SK-N-SH (cell line): ENCODE results near the gene SRRT. TPM values are rescaled to one million over a fixed set of nuclear protein-coding genes. Genes with fewer than 3 reads are reported as not detected.

Source experiments
- CTCF ChIA-PET: fragments of 300-600, 350-600 bp; formaldehyde crosslinking; extraction: SDS; loops from one replicate; lab custom pipeline; 2021; lab: Yijun Ruan, JAX
- POLR2A ChIA-PET: fragments of 350-600 bp; sonication (Branson Sonifier 250); formaldehyde crosslinking; extraction: SDS; loops from one replicate; lab custom pipeline; 2020; ENCODE audit warnings: antibody characterized with exemption, inconsistent platforms; lab: Yijun Ruan, JAX
- DNase-seq: peaks from one replicate; pipeline ENCODE4 v3.0.0; 2012
- H2AFZ ChIP-seq: fragments of 200-600 bp; sonication (generic); 2 replicates; pipeline ENCODE4 v1.8.1; 2016; ENCODE audit warnings: antibody characterized with exemption, mild to moderate bottlenecking, low read depth
- H3F3A ChIP-seq: fragments of 200-600 bp; sonication (generic); replicated peaks from 2 replicates; pipeline ENCODE3; 2016; ENCODE audit warnings: antibody characterized with exemption, mild to moderate bottlenecking; ENCODE audit not compliant: insufficient read depth
- H3K27ac ChIP-seq, 2 experiments: fragments of 200-500 bp in 1 of 2; fragments of 200-600 bp in 1 of 2; sonication (Bioruptor generic) in 1 of 2; sonication (generic), shearing (Covaris generic) in 1 of 2; 2 replicates each; pipeline versions ENCODE4 v1.5.1 to v1.6.1; 2014 to 2016; ENCODE audit warnings: low read depth in 2 of 2, inconsistent platforms in 1 of 2, low read length in 1 of 2, mild to moderate bottlenecking in 1 of 2, mixed read lengths in 1 of 2
- H3K27me3 ChIP-seq: fragments of 200-600 bp; sonication (generic), shearing (Covaris generic); 2 replicates; pipeline ENCODE4 v1.6.1; 2016; ENCODE audit warnings: mixed run types; ENCODE audit not compliant: insufficient read depth
- H3K36me3 ChIP-seq, 2 experiments: fragments of 200-500 bp in 1 of 2; fragments of 200-600 bp in 1 of 2; sonication (Bioruptor generic) in 1 of 2; sonication (generic) in 1 of 2; replicated peaks in 1 of 2; 2 replicates each; pipeline versions ENCODE3 to v1.5.1; 2014 to 2016; ENCODE audit warnings: low read length in 1 of 2, mild to moderate bottlenecking in 1 of 2; ENCODE audit not compliant: insufficient read depth in 2 of 2, control insufficient read depth in 1 of 2
- H3K4me1 ChIP-seq, 2 experiments: fragments of 200-500 bp in 1 of 2; fragments of 200-600 bp in 1 of 2; sonication (Bioruptor generic) in 1 of 2; sonication (generic), shearing (Covaris generic) in 1 of 2; 2 replicates each; pipeline versions ENCODE4 v1.5.1 to v1.6.1; 2014 to 2016; ENCODE audit warnings: low read depth in 1 of 2, low read length in 1 of 2, mixed run types in 1 of 2; ENCODE audit not compliant: insufficient read depth in 2 of 2, control insufficient read depth in 1 of 2
- H3K4me2 ChIP-seq: fragments of 200-600 bp; sonication (generic), shearing (Covaris generic); 2 replicates; pipeline ENCODE4 v1.6.1; 2017; ENCODE audit warnings: mixed run types
- H3K4me3 ChIP-seq, 2 experiments: fragments of 200-500 bp in 1 of 2; fragments of 200-600 bp in 1 of 2; sonication (Bioruptor generic) in 1 of 2; sonication (generic), shearing (Covaris generic) in 1 of 2; 2 replicates each; pipeline versions ENCODE4 v1.5.1 to v1.8.1; 2014 to 2016; ENCODE audit warnings: low read depth in 2 of 2, inconsistent platforms in 1 of 2, low read length in 1 of 2, mild to moderate bottlenecking in 1 of 2, mixed read lengths in 1 of 2, moderate library complexity in 1 of 2
- H3K79me2 ChIP-seq: fragments of 200-600 bp; sonication (generic); 2 replicates; pipeline ENCODE4 v1.8.1; 2017; ENCODE audit warnings: mild to moderate bottlenecking; ENCODE audit not compliant: insufficient read depth
- H3K9ac ChIP-seq: fragments of 200-600 bp; sonication (generic); 2 replicates; pipeline ENCODE4 v1.6.1; 2017; ENCODE audit warnings: mixed run types
- H3K9me2 ChIP-seq: fragments of 200-600 bp; sonication (generic); 2 replicates; pipeline ENCODE4 v1.6.1; 2017; ENCODE audit warnings: mixed run types
- H3K9me3 ChIP-seq: fragments of 200-600 bp; sonication (generic); 2 replicates; pipeline ENCODE4 v1.6.1; 2017; ENCODE audit warnings: mixed run types, mild to moderate bottlenecking, moderate library complexity
- H4K20me1 ChIP-seq: fragments of 200-600 bp; sonication (generic); 2 replicates; pipeline ENCODE4 v1.6.1; 2017; ENCODE audit warnings: mild to moderate bottlenecking, mixed run types; ENCODE audit not compliant: insufficient read depth
- CTCF ChIP-seq: fragments of 200-600 bp; sonication (generic); IDR thresholded peaks from 2 replicates; pipeline ENCODE4 v1.6.1; 2017; ENCODE audit warnings: antibody characterized with exemption, mild to moderate bottlenecking, moderate library complexity
- EP300 ChIP-seq, 2 experiments: IDR thresholded peaks; 2 replicates each; pipeline versions ENCODE4 v1.4.0 to v1.6.1; 2012; ENCODE audit warnings: borderline replicate concordance in 1 of 2, low read depth in 1 of 2, low read length in 1 of 2
- IRF3 ChIP-seq: fragments of 150-350 bp; IDR thresholded peaks from 2 replicates; pipeline ENCODE4 v1.6.1; 2016; ENCODE audit warnings: mild to moderate bottlenecking, low read depth, low read length
- JUND ChIP-seq: IDR thresholded peaks from 2 replicates; pipeline ENCODE4 v1.4.0; 2012
- MEF2A ChIP-seq: IDR thresholded peaks from 2 replicates; pipeline ENCODE4 v1.4.0; 2012; ENCODE audit warnings: low read depth, borderline replicate concordance
- NRF1 ChIP-seq: IDR thresholded peaks from 2 replicates; pipeline ENCODE4 v1.6.1; 2012; ENCODE audit warnings: low read depth, mild to moderate bottlenecking, low read length
- PBX3 ChIP-seq: IDR thresholded peaks from 2 replicates; pipeline ENCODE4; 2012
- RXRA ChIP-seq: IDR thresholded peaks from 2 replicates; pipeline ENCODE4 v1.4.0; 2012; ENCODE audit warnings: low read depth, mild to moderate bottlenecking, borderline replicate concordance
- TEAD4 ChIP-seq: IDR thresholded peaks from 2 replicates; pipeline ENCODE4 v1.4.0; 2012; ENCODE audit warnings: mild to moderate bottlenecking, borderline replicate concordance; ENCODE audit not compliant: insufficient read depth
- ZBTB33 ChIP-seq: IDR thresholded peaks from 2 replicates; pipeline ENCODE4 v1.4.0; 2012; ENCODE audit warnings: low read depth, borderline replicate concordance
- WGBS: methylation state at CpG from one replicate; pipeline ENCODE4 v1.1.6; 2017; ENCODE audit warnings: low lambda C conversion rate; 5-methylcytosine and 5-hydroxymethylcytosine counted together
- polyA plus RNA-seq, 3 experiments: library from polyadenylated mRNA; depleted of rRNA; stranded (reverse); fragments of >200 nt; gene quantifications; 2 replicates each; pipeline ENCODE4 v1.2.3, GENCODE V29; 2012
- TF ChIP-seq, protein P1 (sequence below): IDR thresholded peaks from 2 replicates; pipeline ENCODE4 v1.6.1; 2012; ENCODE audit warnings: mild to moderate bottlenecking, low read depth, low read length, moderate library complexity

The SRRT gene
- polyA plus RNA-seq, 1 of the 3 experiments (the other 2 are of a cell fraction): 92.7 TPM

DNA sequence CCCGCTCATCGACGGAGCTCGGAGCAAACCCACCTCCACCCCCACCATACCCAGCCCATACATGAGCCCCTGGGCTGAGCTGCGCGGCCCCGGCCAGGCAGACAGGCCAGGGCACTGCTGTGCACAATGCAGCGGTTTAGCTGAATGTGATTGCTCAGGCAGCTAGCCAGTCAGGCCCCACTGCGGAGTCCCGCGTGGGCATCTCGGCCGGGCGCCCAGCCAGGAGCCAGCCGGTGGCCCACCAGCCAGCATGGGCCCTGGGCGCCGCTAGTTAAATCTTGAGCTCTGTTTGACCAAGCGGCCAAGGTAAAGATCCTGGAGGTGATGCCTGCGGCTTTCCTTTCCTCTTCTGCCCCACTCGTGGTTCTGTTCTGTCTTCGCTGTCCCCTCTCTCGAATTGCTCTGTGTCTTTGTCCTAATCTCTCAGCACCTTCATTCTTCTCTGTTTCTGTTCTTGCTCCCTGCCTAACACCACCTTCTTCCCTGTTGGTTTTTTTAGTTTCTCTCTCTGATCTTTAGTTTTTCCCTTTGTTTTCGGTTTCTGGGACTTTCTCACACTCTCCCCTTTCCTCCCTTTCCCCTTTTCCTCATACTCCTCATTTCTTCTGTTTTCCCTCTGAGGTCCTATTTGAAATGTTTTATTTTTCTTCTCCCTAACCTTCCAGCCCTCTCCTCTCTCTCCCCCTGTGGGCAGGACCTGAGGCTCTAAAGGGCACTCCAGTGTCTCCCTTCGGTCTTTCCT lies 8.1 kb downstream of the SRRT start:
- H3K79me2 ChIP-seq: peaks cover 78% of the 10 kb centered on the region
- no peak overlapping the region for H3K27ac ChIP-seq
- POLR2A ChIA-PET: no interaction called here
- H4K20me1 ChIP-seq: peaks cover 45% of the 10 kb centered on the region
- no peaks in the 10 kb centered on the region for H3K9me2 ChIP-seq
- WGBS: 97% methylated on average over 24 of the region's 24 CpGs
- no peaks in the 10 kb centered on the region for H3K9me3 ChIP-seq
- peaks cover 14 to 16% of the 10 kb centered on the region in 2 experiments; a peak in 2 of 4 replicates for H3K4me1 ChIP-seq
- CTCF ChIA-PET: interaction anchor here (3.3 kb wide), 1 partner anchor 12 kb away, joined by 18 read pairs; the partner anchor contains the start of gene ACHE
- no peak overlapping the region for H2AFZ ChIP-seq
- H3K27me3 ChIP-seq: no peaks in the 10 kb centered on the region
- TF ChIP-seq PBX3 (no peak), CTCF (no peak)
- no peak overlapping the region for H3K4me3 ChIP-seq
- peaks cover 38% of the 10 kb centered on the region for H3F3A ChIP-seq
- H3K9ac ChIP-seq: no peak overlapping the region
- H3K36me3 ChIP-seq: peaks cover 77 to 84% of the 10 kb centered on the region in 2 experiments
- no peak overlapping the region for H3K4me2 ChIP-seq
- DNase-seq: peak; percentile 32

GRCh38 chr7:100884736-100885439 lies 10.0 kb downstream of the SRRT start:
- H3F3A ChIP-seq: peaks cover 46% of the 10 kb centered on the region
- H3K27ac ChIP-seq: no peak overlapping the region
- ChIA-PET CTCF (interaction anchor here (4.9 kb wide), 1 partner anchor 33 kb away, joined by 16 read pairs; the partner anchor contains the start of gene SLC12A9), POLR2A (interaction anchor here (5.8 kb wide), 1 partner anchor 9 kb away, joined by 126 read pairs; the partner anchor contains the start of gene SRRT)
- H3K4me2 ChIP-seq: no peak overlapping the region
- peaks cover 65 to 82% of the 10 kb centered on the region in 2 experiments for H3K36me3 ChIP-seq
- peaks cover 4 to 27% of the 10 kb centered on the region in 2 experiments for H3K4me1 ChIP-seq
- H4K20me1 ChIP-seq: peaks cover 28% of the 10 kb centered on the region
- peak; percentile 30 for DNase-seq
- H3K9me3 ChIP-seq: no peaks in the 10 kb centered on the region
- WGBS: 93% methylated on average over 29 of the region's 29 CpGs
- no peak overlapping the region for H2AFZ ChIP-seq
- H3K4me3 ChIP-seq: no peak overlapping the region
- H3K27me3 ChIP-seq: no peaks in the 10 kb centered on the region
- H3K79me2 ChIP-seq: peaks cover 74% of the 10 kb centered on the region
- no peak overlapping the region for H3K9ac ChIP-seq
- no peaks in the 10 kb centered on the region for H3K9me2 ChIP-seq
- TF ChIP-seq NRF1: no peak
- TF ChIP-seq MEF2A: no peak
- no peak for TF ChIP-seq ZBTB33
- no peak for TF ChIP-seq EP300 (IDR thresholded peaks at IDR 0.05; ENCODE audit: borderline replicate concordance in 1 of 2, low read depth in 1 of 2, low read length in 1 of 2)
- TF ChIP-seq TEAD4: no peak
- TF ChIP-seq, protein P1, sequence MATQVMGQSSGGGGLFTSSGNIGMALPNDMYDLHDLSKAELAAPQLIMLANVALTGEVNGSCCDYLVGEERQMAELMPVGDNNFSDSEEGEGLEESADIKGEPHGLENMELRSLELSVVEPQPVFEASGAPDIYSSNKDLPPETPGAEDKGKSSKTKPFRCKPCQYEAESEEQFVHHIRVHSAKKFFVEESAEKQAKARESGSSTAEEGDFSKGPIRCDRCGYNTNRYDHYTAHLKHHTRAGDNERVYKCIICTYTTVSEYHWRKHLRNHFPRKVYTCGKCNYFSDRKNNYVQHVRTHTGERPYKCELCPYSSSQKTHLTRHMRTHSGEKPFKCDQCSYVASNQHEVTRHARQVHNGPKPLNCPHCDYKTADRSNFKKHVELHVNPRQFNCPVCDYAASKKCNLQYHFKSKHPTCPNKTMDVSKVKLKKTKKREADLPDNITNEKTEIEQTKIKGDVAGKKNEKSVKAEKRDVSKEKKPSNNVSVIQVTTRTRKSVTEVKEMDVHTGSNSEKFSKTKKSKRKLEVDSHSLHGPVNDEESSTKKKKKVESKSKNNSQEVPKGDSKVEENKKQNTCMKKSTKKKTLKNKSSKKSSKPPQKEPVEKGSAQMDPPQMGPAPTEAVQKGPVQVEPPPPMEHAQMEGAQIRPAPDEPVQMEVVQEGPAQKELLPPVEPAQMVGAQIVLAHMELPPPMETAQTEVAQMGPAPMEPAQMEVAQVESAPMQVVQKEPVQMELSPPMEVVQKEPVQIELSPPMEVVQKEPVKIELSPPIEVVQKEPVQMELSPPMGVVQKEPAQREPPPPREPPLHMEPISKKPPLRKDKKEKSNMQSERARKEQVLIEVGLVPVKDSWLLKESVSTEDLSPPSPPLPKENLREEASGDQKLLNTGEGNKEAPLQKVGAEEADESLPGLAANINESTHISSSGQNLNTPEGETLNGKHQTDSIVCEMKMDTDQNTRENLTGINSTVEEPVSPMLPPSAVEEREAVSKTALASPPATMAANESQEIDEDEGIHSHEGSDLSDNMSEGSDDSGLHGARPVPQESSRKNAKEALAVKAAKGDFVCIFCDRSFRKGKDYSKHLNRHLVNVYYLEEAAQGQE: no peak
- TF ChIP-seq IRF3: no peak
- TF ChIP-seq JUND: no peak
- no peak for TF ChIP-seq RXRA
- TF ChIP-seq PBX3: no peak
